ENCODE data around the gene OXGR1.

GRCh38 chr13:97021241-97021640 is 27.0 kb upstream of the OXGR1 start:
- TF ChIP-seq POLR2AphosphoS5 (IDR thresholded peaks at IDR 0.05; ENCODE audit: low read depth, low read length) (no peak), TAF1 (IDR thresholded peaks at IDR 0.05; ENCODE audit: borderline replicate concordance, low read depth, low read length) (no peak)
